GM23338 (cell line): ENCODE data around the gene DPYD.

Source experiments
- CREB1 ChIP-seq: fragments of 250-450 bp; sonication (Bioruptor Pico); IDR thresholded peaks from 2 replicates; pipeline ENCODE4 v1.5.0; 2020; ENCODE audit warnings: low read depth, mild to moderate bottlenecking, moderate library complexity
- CTCF ChIP-seq, 2 experiments: fragments of 200-600 bp in 1 of 2; sonication (generic) in 1 of 2; conservative IDR thresholded peaks; 2 replicates each; pipeline versions ENCODE4 v1.5.1 to v1.6.1; 2016 to 2017; ENCODE audit warnings: antibody characterized with exemption in 2 of 2, low read depth in 2 of 2, mild to moderate bottlenecking in 2 of 2, moderate library complexity in 1 of 2
- ETS1 ChIP-seq: IDR thresholded peaks from 2 replicates; pipeline ENCODE4 v1.6.1; 2016; ENCODE audit warnings: antibody characterized with exemption
- EZH2 ChIP-seq: fragments of 200-600 bp; sonication (generic); IDR thresholded peaks from one replicate; pipeline ENCODE4 v1.8.0; 2017; ENCODE audit warnings: antibody characterized with exemption, mild to moderate bottlenecking, low read depth; ENCODE audit not compliant: unreplicated experiment
- EZH2phosphoT487 ChIP-seq: fragments of 200-600 bp; sonication (generic); IDR thresholded peaks from one replicate; pipeline ENCODE4 v1.8.1; 2018; ENCODE audit warnings: antibody characterized with exemption; ENCODE audit not compliant: unreplicated experiment
- JUNB ChIP-seq: IDR thresholded peaks from one replicate; pipeline ENCODE4 v1.6.1; 2016; ENCODE audit warnings: antibody characterized with exemption; ENCODE audit not compliant: unreplicated experiment
- POLR2AphosphoS5 ChIP-seq: IDR thresholded peaks from 2 replicates; pipeline ENCODE4 v1.6.1; 2016; ENCODE audit warnings: antibody characterized with exemption, low read depth
- REST ChIP-seq: IDR thresholded peaks from one replicate; pipeline ENCODE4 v1.6.1; 2018; ENCODE audit warnings: antibody characterized with exemption; ENCODE audit not compliant: unreplicated experiment
- STAT1 ChIP-seq: IDR thresholded peaks from one replicate; pipeline ENCODE4 v1.6.1; 2016; ENCODE audit warnings: antibody characterized with exemption; ENCODE audit not compliant: unreplicated experiment
- ZNF331 ChIP-seq: fragments of 250-450 bp; sonication (Bioruptor Pico); IDR thresholded peaks from 2 replicates; pipeline ENCODE4 v1.5.0; 2020; ENCODE audit warnings: low read depth, mild to moderate bottlenecking, moderate library complexity
- ZNF462 ChIP-seq: fragments of 250-450 bp; sonication (Bioruptor Pico); IDR thresholded peaks from 2 replicates; pipeline ENCODE4 v1.5.0; 2020; ENCODE audit warnings: mild to moderate bottlenecking, moderate library complexity

- TF ChIP-seq POLR2AphosphoS5 (no peak), CTCF (conservative IDR thresholded peaks at IDR 0.05; ENCODE audit: low read depth in 2 of 2) (no peak), ZNF331 (CRISPR knock-in tag) (no peak), REST (no peak), ETS1 (no peak), STAT1 (no peak), EZH2phosphoT487 (no peak), CREB1 (CRISPR knock-in tag) (no peak), EZH2 (no peak), JUNB (no peak), ZNF462 (CRISPR knock-in tag) (no peak)
These were observed 92.9 kb downstream of the DPYD start for GRCh38 chr1:97827887-97828286.
